Pulmonary artery endothelial cell (primary cell): ENCODE data around the gene RXFP3. TPM values are rescaled to one million over a fixed set of nuclear protein-coding genes. Genes with fewer than 3 reads are reported as not detected.
"Not testable (repeated sequence)": the region's sequence is repeated elsewhere in the genome, so short reads cannot be mapped to it uniquely, and the experiment has no call there.

Experiments
- DNase-seq: peaks from one replicate; pipeline ENCODE4 v3.0.0-alpha.2; 2011; ENCODE audit warnings: low read depth, low spot score
- total RNA-seq: library from RNA; depleted of rRNA; stranded (reverse); fragments of >200 nt; gene quantifications from 2 replicates; pipeline ENCODE4 v1.2.3, GENCODE V29; 2014

Gene RXFP3
- total RNA-seq: not detected in 2 replicates

GRCh38 chr5:33936381-33937016 is at the start of gene RXFP3:
RXFP3 (plus strand) TSS chr5:33936386; CDS start chr5:33936741, 355 bp downstream.
- no peak for DNase-seq

GRCh38 chr5:33887268-33887667 is 48.9 kb upstream of the RXFP3 start:
- DNase-seq: no peak

GRCh38 chr5:33888587-33888986 is 47.6 kb upstream of the RXFP3 start:
- DNase-seq: no peak

GRCh38 chr5:33890131-33891032 is 45.8 kb upstream of the RXFP3 start:
- DNase-seq: no peak

- DNase-seq: no peak
Measured at GRCh38 chr5:33891446-33891787, 44.8 kb upstream of the RXFP3 start.

GRCh38 chr5:33891788-33892619 is 44.2 kb upstream of the RXFP3 start, which contains the start of gene ADAMTS12:
ADAMTS12 (minus strand) TSS chr5:33891990; CDS start chr5:33891856, 134 bp downstream.
- DNase-seq: no peak

- no peak for DNase-seq
Measured at GRCh38 chr5:33892620-33893137, 43.5 kb upstream of the RXFP3 start.

GRCh38 chr5:33894566-33894965 is 41.6 kb upstream of the RXFP3 start:
- no peak for DNase-seq

- DNase-seq: no peak
Measured at GRCh38 chr5:33901156-33901555, 35.0 kb upstream of the RXFP3 start.

GRCh38 chr5:33903118-33903517 is 33.1 kb upstream of the RXFP3 start:
- no peak for DNase-seq

GRCh38 chr5:33905381-33905780 is 30.8 kb upstream of the RXFP3 start:
- no peak for DNase-seq

GRCh38 chr5:33906248-33906647 is 29.9 kb upstream of the RXFP3 start:
- DNase-seq: not testable (repeated sequence)

- DNase-seq: not testable (repeated sequence)
Measured at GRCh38 chr5:33914844-33915243, 21.3 kb upstream of the RXFP3 start.

GRCh38 chr5:33921002-33921401 is 15.2 kb upstream of the RXFP3 start:
- no peak for DNase-seq

GRCh38 chr5:33925278-33925677 is 10.9 kb upstream of the RXFP3 start:
- DNase-seq: no peak

- DNase-seq: no peak
Measured at GRCh38 chr5:33927685-33928084, 8.5 kb upstream of the RXFP3 start.

- no peak for DNase-seq
Measured at GRCh38 chr5:33928283-33928682, 7.9 kb upstream of the RXFP3 start.

GRCh38 chr5:33929925-33930690 is 6.1 kb upstream of the RXFP3 start:
- no peak for DNase-seq

GRCh38 chr5:33931136-33931535 is 5.0 kb upstream of the RXFP3 start:
- no peak for DNase-seq

- DNase-seq: no peak
Measured at GRCh38 chr5:33933723-33934169, 2.4 kb upstream of the RXFP3 start.

- DNase-seq: no peak
Measured at GRCh38 chr5:33934176-33934575, 2.0 kb upstream of the RXFP3 start.
